Smooth muscle cell of the brain vasculature (primary cell): ENCODE data around the gene CHML.

Experiments used
- DNase-seq: peaks from one replicate; pipeline ENCODE4 v3.0.0-alpha.2; 2012; ENCODE audit warnings: low read depth, low spot score

Gene CHML

GRCh38 chr1:241646201-241646600 lies 6.0 kb upstream of the CHML start:
- no peak for DNase-seq

- no peak for DNase-seq
These were observed 5.0 kb upstream of the CHML start for GRCh38 chr1:241645199-241645598.

GRCh38 chr1:241644259-241644658 lies 4.1 kb upstream of the CHML start:
- DNase-seq = no peak

- DNase-seq = no peak
These were observed 2.4 kb upstream of the CHML start for GRCh38 chr1:241642593-241642944.

GRCh38 chr1:241641773-241642592 lies 1.8 kb upstream of the CHML start:
- no peak for DNase-seq

- DNase-seq = no peak
These were observed 876 bp upstream of the CHML start for GRCh38 chr1:241640867-241641622.

- DNase-seq = no peak
These were observed 483 bp downstream of the CHML start for GRCh38 chr1:241639623-241640148.

- DNase-seq = no peak
These were observed 1.1 kb downstream of the CHML start for GRCh38 chr1:241638909-241639622.

GRCh38 chr1:241638099-241638682 lies 2.0 kb downstream of the CHML start:
- DNase-seq = no peak

- no peak for DNase-seq
These were observed 2.6 kb downstream of the CHML start for GRCh38 chr1:241637604-241638003.

- DNase-seq = no peak
These were observed 3.1 kb downstream of the CHML start for GRCh38 chr1:241637046-241637590.

- DNase-seq = no peak
These were observed 3.9 kb downstream of the CHML start for GRCh38 chr1:241636291-241636690.

GRCh38 chr1:241635556-241636152 lies 4.5 kb downstream of the CHML start:
- no peak for DNase-seq

GRCh38 chr1:241632987-241633386 lies 7.2 kb downstream of the CHML start:
- DNase-seq = no peak

GRCh38 chr1:241631674-241632073 lies 8.5 kb downstream of the CHML start:
- no peak for DNase-seq

GRCh38 chr1:241630899-241631298 lies 9.3 kb downstream of the CHML start:
- no peak for DNase-seq

- no peak for DNase-seq
These were observed 9.7 kb downstream of the CHML start for GRCh38 chr1:241630476-241630875.

GRCh38 chr1:241630005-241630404 lies 10.2 kb downstream of the CHML start:
- no peak for DNase-seq

- DNase-seq = no peak
These were observed 12.5 kb downstream of the CHML start for GRCh38 chr1:241627453-241628259.

- no peak for DNase-seq
These were observed 15.2 kb downstream of the CHML start for GRCh38 chr1:241624935-241625334.
